GM18951 (cell line): ENCODE measurements around the gene NOC4L.
"Not testable (repeated sequence)": the region's sequence is repeated elsewhere in the genome, so short reads cannot be mapped to it uniquely, and the experiment has no call there.

Source experiments
- POLR2A ChIP-seq: IDR thresholded peaks from 4 replicates; pipeline ENCODE4 v1.6.1; 2011; ENCODE audit warnings: mild to moderate bottlenecking; ENCODE audit not compliant: insufficient read length, insufficient read depth; ENCODE audit errors: extremely low read depth
- in situ Hi-C: fragments of 300-500 bp; cut with MboI; formaldehyde crosslinking; loops from one replicate; pipeline ENCODE4 v1.12.0; 2022; ENCODE audit warnings: low sequenced_read_pairs, mixed read lengths, inconsistent platforms; ENCODE audit not compliant: unreplicated experiment

Gene NOC4L

GRCh38 chr12:132143336-132144071 is 753 bp upstream of the NOC4L start:
- in situ Hi-C loops: no loop called here
- no peak for TF ChIP-seq POLR2A

GRCh38 chr12:132144810-132145168 is 532 bp downstream of the NOC4L start:
- in situ Hi-C loops: no loop called here
- TF ChIP-seq POLR2A: no peak

- no peak for TF ChIP-seq POLR2A
- in situ Hi-C loops: no loop called here
Measured at GRCh38 chr12:132145334-132145733, 1.1 kb downstream of the NOC4L start.

GRCh38 chr12:132146098-132146497 is 1.8 kb downstream of the NOC4L start:
- in situ Hi-C loops: no loop called here
- TF ChIP-seq POLR2A: no peak

GRCh38 chr12:132146772-132147422 is 2.6 kb downstream of the NOC4L start:
- in situ Hi-C loops: no loop called here
- no peak for TF ChIP-seq POLR2A

- in situ Hi-C loops: no loop called here
Measured at GRCh38 chr12:132147423-132148367, 3.4 kb downstream of the NOC4L start.

GRCh38 chr12:132148368-132149045 is 4.2 kb downstream of the NOC4L start:
- in situ Hi-C loops: no loop called here

More at GRCh38 chr12:132147423-132148367, 3.4 kb downstream of the NOC4L start:
- TF ChIP-seq POLR2A: no peak

GRCh38 chr12:132149526-132149925 is 5.3 kb downstream of the NOC4L start:
- in situ Hi-C loops: not testable (repeated sequence)

More at GRCh38 chr12:132148368-132149045, 4.2 kb downstream of the NOC4L start:
- TF ChIP-seq POLR2A: no peak

GRCh38 chr12:132150780-132151144 is 6.5 kb downstream of the NOC4L start:
- in situ Hi-C loops: no loop called here

GRCh38 chr12:132151145-132151765 is 7.0 kb downstream of the NOC4L start:
- in situ Hi-C loops: no loop called here
- no peak for TF ChIP-seq POLR2A

More at GRCh38 chr12:132150780-132151144, 6.5 kb downstream of the NOC4L start:
- TF ChIP-seq POLR2A: no peak

GRCh38 chr12:132151766-132152410 is 7.6 kb downstream of the NOC4L start:
- in situ Hi-C loops: no loop called here
- no peak for TF ChIP-seq POLR2A

GRCh38 chr12:132152411-132152821 is 8.2 kb downstream of the NOC4L start:
- in situ Hi-C loops: no loop called here
- no peak for TF ChIP-seq POLR2A

- in situ Hi-C loops: no loop called here
- TF ChIP-seq POLR2A: no peak
Measured at GRCh38 chr12:132152953-132153352, 8.7 kb downstream of the NOC4L start.
